Uterus (tissue), 2 donors: ENCODE results near the gene KIAA1191.

Experiments used
- POLR2A ChIP-seq, 2 donors: fragments of 450-650 bp; IDR thresholded peaks; one replicate each; pipeline ENCODE4 v1.6.1; 2016; ENCODE audit warnings: antibody characterized with exemption in 2 of 2, mild to moderate bottlenecking in 1 of 2, moderate library complexity in 1 of 2
- TF ChIP-seq, protein P1 (sequence below), 4 experiments: fragments of 200-600 bp in 2 of 4; fragments of 450-650 bp in 2 of 4; sonication (generic) in 2 of 4; IDR thresholded peaks; one replicate each; pipeline ENCODE4 v1.5.1; 2016 to 2019; ENCODE audit warnings: antibody characterized with exemption in 4 of 4, mild to moderate bottlenecking in 2 of 4, moderate library complexity in 1 of 4

DNA sequence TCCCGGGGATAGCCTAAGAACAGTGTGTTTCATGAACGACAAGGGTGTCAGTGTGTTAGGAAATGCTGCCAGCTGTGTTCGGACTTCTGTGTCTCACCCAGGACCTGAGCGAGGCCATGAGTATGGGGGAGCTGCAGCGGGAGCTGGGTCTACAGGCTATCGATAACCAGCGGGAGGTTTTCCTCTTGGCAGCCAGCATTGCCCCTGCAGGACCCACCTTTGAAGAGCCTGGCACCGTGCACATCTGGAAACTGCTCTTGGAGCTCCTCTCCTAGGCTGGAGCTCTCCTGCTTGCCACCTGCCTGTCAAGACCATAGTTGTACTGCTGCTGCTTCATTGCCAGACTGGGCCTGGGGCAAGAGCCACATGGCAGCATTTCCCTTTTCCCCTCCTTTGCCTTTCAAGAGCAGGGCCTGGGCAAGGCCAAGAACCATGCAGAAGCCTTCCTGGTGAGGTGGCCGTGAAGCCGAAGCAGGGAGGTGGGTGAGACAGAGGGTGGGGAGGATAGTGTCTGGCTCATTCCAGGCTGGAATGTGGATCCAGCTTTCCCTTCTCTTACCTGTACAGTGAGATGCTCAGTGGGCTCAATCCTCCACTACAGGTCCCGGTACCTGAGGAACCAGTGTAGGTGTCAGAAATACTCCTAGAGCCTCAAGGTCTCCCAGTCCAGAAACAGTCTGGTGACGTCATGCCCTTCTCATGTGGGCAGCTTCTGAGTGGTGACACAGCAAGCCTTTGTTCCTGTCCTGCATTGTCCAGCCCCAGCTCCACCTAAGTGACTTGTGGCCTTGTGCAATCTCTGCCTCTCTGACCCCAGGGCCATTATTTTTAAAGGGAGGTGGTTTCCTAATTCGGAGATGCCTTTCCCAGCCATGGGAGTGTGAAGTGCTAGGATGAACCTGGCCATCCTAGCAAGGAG, 10.3 kb upstream of the KIAA1191 start:
- TF ChIP-seq, protein P1, sequence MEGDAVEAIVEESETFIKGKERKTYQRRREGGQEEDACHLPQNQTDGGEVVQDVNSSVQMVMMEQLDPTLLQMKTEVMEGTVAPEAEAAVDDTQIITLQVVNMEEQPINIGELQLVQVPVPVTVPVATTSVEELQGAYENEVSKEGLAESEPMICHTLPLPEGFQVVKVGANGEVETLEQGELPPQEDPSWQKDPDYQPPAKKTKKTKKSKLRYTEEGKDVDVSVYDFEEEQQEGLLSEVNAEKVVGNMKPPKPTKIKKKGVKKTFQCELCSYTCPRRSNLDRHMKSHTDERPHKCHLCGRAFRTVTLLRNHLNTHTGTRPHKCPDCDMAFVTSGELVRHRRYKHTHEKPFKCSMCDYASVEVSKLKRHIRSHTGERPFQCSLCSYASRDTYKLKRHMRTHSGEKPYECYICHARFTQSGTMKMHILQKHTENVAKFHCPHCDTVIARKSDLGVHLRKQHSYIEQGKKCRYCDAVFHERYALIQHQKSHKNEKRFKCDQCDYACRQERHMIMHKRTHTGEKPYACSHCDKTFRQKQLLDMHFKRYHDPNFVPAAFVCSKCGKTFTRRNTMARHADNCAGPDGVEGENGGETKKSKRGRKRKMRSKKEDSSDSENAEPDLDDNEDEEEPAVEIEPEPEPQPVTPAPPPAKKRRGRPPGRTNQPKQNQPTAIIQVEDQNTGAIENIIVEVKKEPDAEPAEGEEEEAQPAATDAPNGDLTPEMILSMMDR (IDR thresholded peaks at IDR 0.05) = no peak
- no peak for TF ChIP-seq POLR2A (IDR thresholded peaks at IDR 0.05)
